RPMI7951 (cell line): ENCODE data around the gene ZNF747. TPM values are rescaled to one million over a fixed set of nuclear protein-coding genes. Genes with fewer than 3 reads are reported as not detected.

Source experiments
- DNase-seq: peaks from one replicate; pipeline ENCODE4 v3.0.0-alpha.2; 2012; ENCODE audit warnings: low read depth
- total RNA-seq: library from RNA; depleted of rRNA; stranded (reverse); fragments of >200 nt; shearing (Covaris generic); gene quantifications from 2 replicates; pipeline ENCODE4 v1.2.3, GENCODE V29; 2014

The ZNF747 gene
- total RNA-seq, 1 experiment from 2014 or later = 5.0 TPM

GRCh38 chr16:30518552-30518951 is 16.1 kb downstream of the ZNF747 start:
- no peak for DNase-seq

DNA sequence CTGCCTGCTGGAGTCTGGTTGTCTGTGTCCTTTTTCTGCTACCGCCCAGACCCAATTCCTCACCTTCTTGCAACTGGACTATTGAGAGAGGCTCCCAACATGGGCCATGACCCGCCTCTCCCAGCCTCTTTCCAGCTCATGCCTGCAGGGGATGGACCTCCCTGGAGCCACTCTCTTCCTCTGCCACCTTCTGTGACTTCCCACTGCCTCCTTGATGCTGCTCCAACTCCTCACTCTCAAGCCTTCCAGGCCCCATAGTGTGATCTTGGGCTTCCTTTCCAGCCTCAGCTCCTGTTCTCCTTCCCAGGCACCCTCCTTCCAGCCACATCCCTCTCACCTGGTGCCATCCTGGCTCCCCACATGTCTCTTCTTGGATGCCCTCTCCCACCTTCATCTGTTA is 19.4 kb downstream of the ZNF747 start:
- DNase-seq = no peak

DNA sequence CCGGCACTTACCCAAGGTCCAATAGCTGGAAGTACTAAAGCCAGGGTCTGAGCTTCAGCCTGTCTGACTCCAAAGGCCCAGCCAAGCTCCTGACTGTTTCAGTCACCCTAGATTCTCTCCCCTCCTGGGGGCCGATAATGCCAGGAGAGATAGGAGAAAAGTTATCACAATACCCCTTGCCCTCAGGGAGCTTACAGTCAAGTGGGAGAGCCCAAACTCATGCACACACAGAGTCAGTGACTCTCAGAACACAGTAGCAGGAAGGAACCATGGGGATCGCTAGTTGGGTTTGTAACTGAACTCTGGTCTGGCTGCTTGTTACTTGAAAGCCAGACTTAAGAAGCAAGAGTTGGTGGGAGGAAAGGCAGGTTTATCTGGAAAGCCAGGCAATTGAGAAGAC is 23.1 kb downstream of the ZNF747 start:
- no peak for DNase-seq

DNA sequence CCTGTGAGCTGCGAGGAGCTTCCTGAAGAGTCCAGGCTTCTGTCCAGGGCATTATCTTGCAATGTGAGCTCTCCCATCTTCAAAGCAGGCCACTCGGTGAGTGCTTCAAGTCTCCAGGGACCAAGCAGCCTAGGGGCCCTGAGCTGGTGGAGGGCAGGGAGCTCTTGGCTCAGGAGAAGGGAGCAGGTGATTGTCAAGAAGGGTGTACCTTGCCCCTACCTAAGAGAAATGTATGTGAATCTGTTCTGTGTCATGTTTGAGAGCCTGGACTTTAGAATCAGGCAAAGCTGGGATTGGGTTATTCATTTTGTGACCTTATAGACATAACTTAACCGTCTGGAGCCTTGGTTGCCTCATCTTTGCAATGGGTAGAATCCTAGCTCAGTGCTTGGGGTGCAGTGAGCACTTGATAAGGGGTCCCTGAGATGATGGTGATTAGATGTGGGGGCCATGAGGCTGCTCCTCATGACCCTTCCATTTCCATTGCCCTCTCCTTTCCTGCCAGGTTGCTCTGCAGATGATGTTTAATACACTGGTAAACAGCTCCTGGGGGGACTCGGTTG is 24.2 kb downstream of the ZNF747 start:
- no peak for DNase-seq

DNA sequence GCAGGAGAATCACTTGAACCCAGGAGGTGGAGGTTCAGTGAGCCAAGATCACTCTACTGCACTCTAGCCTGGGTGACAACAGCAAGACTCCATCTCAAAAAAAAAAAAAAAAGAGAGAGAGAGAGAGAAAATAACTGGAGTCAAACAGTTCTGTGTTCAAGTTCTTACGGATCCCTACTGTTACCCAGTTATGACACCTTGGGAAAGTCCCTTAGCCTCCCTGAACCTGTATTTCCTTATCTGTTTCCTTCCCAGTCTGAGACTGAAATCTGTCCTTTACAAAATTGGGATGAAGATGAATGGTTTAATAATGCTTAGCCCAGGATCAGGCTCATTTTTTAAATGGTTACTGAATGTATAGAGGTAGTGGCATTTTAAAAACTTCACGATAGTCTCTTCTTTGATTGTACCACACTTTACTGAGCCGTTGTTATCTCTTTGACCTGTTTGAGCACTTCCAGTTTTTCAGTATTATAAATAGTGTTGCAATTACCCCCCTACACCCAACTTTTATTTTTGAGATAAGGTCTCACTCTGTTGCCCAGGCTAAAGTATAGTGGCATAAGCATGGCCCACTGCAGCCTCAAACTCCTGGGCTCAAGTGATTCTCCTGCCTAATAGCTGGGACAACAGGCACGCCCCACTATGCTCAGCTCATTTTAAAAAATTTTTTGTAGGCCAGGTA is 25.4 kb downstream of the ZNF747 start:
- DNase-seq = no peak

- no peak for DNase-seq
Measured at GRCh38 chr16:30503403-30504296, 31.0 kb downstream of the ZNF747 start.

GRCh38 chr16:30499284-30499683 is 35.4 kb downstream of the ZNF747 start:
- DNase-seq = no peak

- DNase-seq = no peak
Measured at GRCh38 chr16:30494709-30495108, 39.9 kb downstream of the ZNF747 start.

DNA sequence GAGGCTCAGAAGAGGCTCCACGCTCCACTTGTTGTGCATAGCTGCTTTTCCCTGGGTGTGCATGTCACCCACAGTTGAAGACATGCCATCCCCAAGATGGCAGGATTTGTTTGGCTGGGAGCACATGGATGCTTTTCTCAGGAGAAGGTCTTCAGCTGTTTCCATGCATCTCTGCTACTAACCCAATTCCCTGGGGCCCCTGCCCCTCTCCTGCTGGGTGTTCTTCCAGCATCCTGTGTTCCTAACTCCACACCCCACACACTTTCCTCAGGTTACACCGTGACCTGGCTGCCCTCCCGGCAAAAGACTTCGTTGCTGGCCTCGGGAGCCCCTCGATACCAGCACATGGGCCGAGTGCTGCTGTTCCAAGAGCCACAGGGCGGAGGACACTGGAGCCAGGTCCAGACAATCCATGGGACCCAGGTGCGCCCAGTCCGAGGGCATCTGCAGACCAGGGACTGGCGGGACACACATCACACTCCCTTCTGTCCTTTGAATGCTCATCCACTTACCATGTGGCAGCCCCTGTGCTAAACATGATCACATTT is 40.6 kb downstream of the ZNF747 start:
- DNase-seq = no peak

- DNase-seq = peak; percentile 93
Measured at GRCh38 chr16:30491744-30492308, 42.8 kb downstream of the ZNF747 start.

GRCh38 chr16:30491229-30491628 is 43.4 kb downstream of the ZNF747 start:
- DNase-seq = no peak

GRCh38 chr16:30490210-30490609 is 44.4 kb downstream of the ZNF747 start:
- DNase-seq = peak; percentile 73

DNA sequence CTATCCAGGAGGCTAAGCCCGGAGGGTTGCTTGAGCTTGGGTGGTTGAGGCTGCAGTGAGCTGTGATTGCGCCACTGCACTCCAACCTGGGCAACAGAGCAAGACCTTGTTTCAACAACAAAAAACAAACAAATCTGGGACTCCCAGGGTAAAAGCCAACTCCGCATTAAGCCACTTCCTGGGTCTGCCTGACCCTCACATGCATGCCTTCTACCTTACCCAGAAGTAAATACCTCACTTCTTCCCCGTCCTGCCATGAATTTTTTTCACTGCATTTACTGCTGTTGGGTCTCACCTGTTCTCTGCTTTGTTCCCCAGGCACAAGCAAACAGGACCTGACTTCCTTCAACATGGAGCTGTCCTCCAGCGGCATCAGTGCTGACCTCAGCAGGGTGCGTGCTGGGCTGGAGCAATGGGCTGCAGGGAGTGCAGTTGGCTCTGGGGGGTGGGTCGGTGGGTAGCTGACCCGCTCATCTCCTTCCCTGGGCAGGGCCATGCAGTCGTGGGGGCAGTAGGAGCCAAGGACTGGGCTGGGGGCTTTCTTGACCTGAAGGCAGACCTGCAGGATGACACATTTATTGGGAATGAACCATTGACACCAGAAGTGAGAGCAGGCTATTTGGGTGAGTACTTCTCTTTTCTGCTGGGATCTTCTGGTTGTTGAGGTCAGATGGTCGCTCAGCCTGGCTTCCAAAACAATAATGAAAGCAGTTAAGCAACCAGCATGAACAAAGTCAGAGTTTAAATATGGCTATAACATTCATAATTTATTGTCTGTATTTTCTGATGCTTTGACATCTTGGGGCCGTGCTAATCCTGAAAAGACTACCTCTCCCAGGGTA is 45.7 kb downstream of the ZNF747 start:
- no peak for DNase-seq

GRCh38 chr16:30485818-30486436 is 48.7 kb downstream of the ZNF747 start:
- DNase-seq = no peak

DNA sequence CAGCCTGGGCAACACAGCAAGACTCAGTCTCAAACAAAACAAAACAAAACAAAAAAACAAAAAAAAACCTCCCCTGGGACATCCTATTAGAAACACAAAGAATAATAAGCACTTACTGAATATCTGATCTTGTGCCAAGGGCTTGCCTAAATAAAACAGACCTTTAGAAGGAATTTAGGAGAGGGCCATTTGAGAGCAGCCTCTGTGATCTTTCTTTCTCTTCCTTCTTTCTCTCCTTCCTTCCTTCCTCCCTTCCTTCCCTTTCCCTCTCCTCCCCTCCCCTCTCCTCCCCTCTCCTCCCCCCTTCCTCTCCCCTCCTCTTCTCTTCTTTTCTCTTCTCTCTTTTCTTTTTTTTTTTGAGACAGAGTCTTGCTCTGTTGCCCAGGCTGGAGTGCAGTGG is 49.8 kb downstream of the ZNF747 start:
- no peak for DNase-seq

GRCh38 chr16:30482366-30482765 is 52.3 kb downstream of the ZNF747 start:
- DNase-seq = no peak

GRCh38 chr16:30481381-30481780 is 53.3 kb downstream of the ZNF747 start:
- DNase-seq = no peak
